ENCODE results near the gene HDAC7. TPM values are rescaled to one million over a fixed set of nuclear protein-coding genes. Genes with fewer than 3 reads are reported as not detected.
"Not testable (repeated sequence)": the region's sequence is repeated elsewhere in the genome, so short reads cannot be mapped to it uniquely, and the experiment has no call there.

The HDAC7 gene
- total RNA-seq, 2 experiments from 2014 or later = 180 to 207 TPM

DNA sequence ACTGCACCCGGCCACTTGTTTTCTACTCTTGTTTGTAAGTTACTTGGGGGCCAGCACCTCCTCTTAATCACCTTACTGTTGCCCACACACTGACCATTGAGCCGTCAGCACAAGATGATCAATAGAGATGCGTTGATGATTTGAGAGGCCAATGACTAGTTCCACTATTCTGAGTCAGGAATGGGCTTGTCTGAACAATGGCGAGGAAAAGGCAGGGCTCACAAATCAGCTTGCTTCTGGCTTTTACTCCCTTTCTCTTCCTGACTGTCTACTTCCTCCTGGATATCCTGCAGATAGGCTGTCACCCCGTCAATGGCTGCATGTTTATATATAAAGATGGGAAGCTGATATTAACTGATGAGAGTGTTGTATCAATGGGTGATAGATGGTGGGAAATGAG, 29.1 kb upstream of the HDAC7 start:
- Mint-ChIP-seq H3K9me3 (ENCODE audit: insufficient read depth) (no peaks in the 10 kb centered on the region), H3K36me3 (ENCODE audit: low read depth) (peaks cover 16% of the 10 kb centered on the region)

GRCh38 chr12:47846294-47846996, 26.7 kb upstream of the HDAC7 start:
- Mint-ChIP-seq H3K36me3 (ENCODE audit: low read depth) (peaks cover 18% of the 10 kb centered on the region), H3K27ac (no peak overlapping the region), H3K27me3 (ENCODE audit: low read depth) (no peaks in the 10 kb centered on the region), H3K4me1 (ENCODE audit: low read depth) (no peaks in the 10 kb centered on the region), H3K9me3 (ENCODE audit: insufficient read depth) (no peaks in the 10 kb centered on the region), H3K4me3 (no peak overlapping the region)
- ChIA-PET POLR2A (no interaction called here), CTCF (interaction anchor here (1.0 to 4.5 kb wide), 4 partner anchors 9 to 103 kb away, joined by 3 to 27 read pairs (median 8); no protein-coding TSS in a partner anchor)
- no peak for ATAC-seq
- DNase-seq = no peak

More for the DNA sequence above, 29.1 kb upstream of the HDAC7 start:
- ATAC-seq (no peak), DNase-seq (no peak)
- no peak overlapping the region for H3K27ac Mint-ChIP-seq
- no peaks in the 10 kb centered on the region for H3K27me3 Mint-ChIP-seq (ENCODE audit: low read depth)
- H3K4me3 Mint-ChIP-seq = no peak overlapping the region
- no peaks in the 10 kb centered on the region for H3K4me1 Mint-ChIP-seq (ENCODE audit: low read depth)
- ChIA-PET CTCF (interaction anchor here (0.9 to 4.5 kb wide), 6 partner anchors 12 to 178 kb away, joined by 3 to 27 read pairs (median 4); no protein-coding TSS in a partner anchor), POLR2A (no interaction called here)

DNA sequence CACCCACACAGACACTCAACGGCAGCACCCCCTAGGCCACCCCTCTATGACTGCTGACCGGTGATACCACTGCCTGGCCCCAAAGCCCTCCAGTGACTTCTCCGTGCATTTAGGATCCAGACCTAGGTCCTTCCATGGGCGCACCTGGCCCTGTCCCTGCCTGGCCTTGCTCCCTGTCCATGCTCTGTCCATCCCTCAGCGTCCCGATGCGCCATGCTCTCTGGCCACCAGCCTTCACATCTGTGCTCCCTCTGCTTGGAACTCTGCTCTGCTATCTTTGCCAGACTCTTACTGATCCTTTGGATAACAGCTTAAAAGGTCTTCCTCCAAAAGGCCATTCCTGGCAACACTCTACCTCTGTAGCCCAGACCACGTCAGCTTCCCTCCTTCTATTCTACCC, 25.4 kb upstream of the HDAC7 start:
- Mint-ChIP-seq H3K4me3 (no peak overlapping the region), H3K4me1 (ENCODE audit: low read depth) (peaks cover 3% of the 10 kb centered on the region)
- DNase-seq = no peak

GRCh38 chr12:47844264-47845019, 24.7 kb upstream of the HDAC7 start:
- no peak for DNase-seq
- Mint-ChIP-seq H3K27ac (no peak overlapping the region), H3K27me3 (ENCODE audit: low read depth) (no peaks in the 10 kb centered on the region), H3K36me3 (ENCODE audit: low read depth) (peaks cover 13% of the 10 kb centered on the region), H3K9me3 (ENCODE audit: insufficient read depth) (no peaks in the 10 kb centered on the region), H3K4me1 (ENCODE audit: low read depth) (peaks cover 3% of the 10 kb centered on the region), H3K4me3 (no peak overlapping the region)
- ChIA-PET CTCF (interaction anchor here (15.6 to 21.0 kb wide), 2 partner anchors 35 to 102 kb away, joined by 360 to 1049 read pairs; partner anchors contain the start of gene HDAC7), POLR2A (no interaction called here)
- ATAC-seq = no peak

More for the DNA sequence above, 25.4 kb upstream of the HDAC7 start:
- no peak for ATAC-seq
- Mint-ChIP-seq H3K27ac (no peak overlapping the region), H3K27me3 (ENCODE audit: low read depth) (no peaks in the 10 kb centered on the region), H3K36me3 (ENCODE audit: low read depth) (peaks cover 14% of the 10 kb centered on the region), H3K9me3 (ENCODE audit: insufficient read depth) (no peaks in the 10 kb centered on the region)
- ChIA-PET CTCF (interaction anchor here (1.0 kb wide), 1 partner anchor 48 kb away, joined by 3 read pairs; no protein-coding TSS in a partner anchor), POLR2A (no interaction called here)

DNA sequence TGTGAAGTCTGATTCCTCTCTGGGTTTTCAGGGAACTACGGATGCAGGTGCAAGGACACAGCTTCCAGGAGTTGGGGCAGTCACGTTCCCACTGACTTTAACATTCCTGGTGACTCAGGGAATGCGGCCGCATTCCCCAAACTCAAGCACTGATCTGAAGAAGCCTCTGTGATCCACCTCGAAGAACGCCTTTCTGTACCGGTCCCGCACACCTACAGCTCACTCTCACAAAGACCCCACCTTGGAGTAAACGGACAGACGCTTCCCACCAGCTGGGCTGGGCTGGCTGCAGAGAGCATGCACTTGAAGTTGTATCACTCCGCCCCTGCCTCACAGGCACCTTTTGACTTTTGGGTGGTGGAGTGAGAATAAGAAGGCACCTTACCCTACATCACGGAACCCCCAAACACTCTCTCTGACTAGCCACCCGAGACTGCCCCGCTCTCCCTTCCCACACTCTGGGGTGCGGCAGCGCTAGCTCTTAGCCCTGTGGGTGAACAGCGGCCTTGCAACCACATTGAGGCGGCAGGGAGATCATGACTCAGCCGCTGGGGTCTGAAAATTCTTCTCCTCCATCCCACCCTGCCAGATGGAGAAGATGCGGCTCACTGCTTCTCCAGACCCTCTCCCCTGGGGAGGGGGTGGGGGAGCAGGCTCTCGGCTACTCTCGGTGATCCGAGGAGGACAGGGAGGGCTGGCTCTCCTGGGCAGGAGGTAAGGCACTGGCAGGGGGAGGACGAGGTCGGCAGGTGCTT, 23.7 kb upstream of the HDAC7 start:
- no peak for ATAC-seq
- Mint-ChIP-seq H3K27me3 (ENCODE audit: low read depth) (peaks cover 2% of the 10 kb centered on the region), H3K36me3 (ENCODE audit: low read depth) (peaks cover 8% of the 10 kb centered on the region), H3K9me3 (ENCODE audit: insufficient read depth) (no peaks in the 10 kb centered on the region), H3K4me3 (no peak overlapping the region), H3K27ac (no peak overlapping the region), H3K4me1 (ENCODE audit: low read depth) (peaks cover 3% of the 10 kb centered on the region)
- no peak for DNase-seq
- CTCF ChIA-PET = interaction anchor here (0.9 to 21.0 kb wide), 4 partner anchors 11 to 101 kb away, joined by 3 to 1049 read pairs (median 182); partner anchors contain the start of gene HDAC7
- POLR2A ChIA-PET = interaction anchor here (1.1 kb wide), 1 partner anchor 54 kb away, joined by 3 read pairs; no protein-coding TSS in a partner anchor

DNA sequence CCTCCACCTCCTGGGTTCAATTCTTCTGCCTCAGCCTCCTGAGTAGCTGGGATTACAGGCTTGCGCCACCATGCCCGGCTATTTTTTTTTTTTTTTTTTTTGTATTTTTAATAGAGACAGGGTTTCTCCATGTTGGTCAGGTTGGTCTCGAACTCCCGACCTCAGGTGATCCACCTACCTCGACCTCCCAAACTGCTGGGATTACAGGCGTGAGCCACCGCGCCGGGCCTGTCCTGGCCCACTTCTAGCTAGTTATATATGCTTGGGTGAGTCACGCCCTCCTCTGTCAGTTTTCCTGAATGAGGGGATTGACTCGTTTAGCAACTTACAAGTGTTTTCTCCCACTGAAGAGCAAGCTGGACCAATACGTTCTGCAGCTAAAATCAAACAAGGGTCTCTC, 22.8 kb upstream of the HDAC7 start:
- ChIA-PET CTCF (interaction anchor here (1.1 to 21.0 kb wide), 4 partner anchors 10 to 101 kb away, joined by 3 to 1049 read pairs (median 184); partner anchors contain the start of gene HDAC7), POLR2A (interaction anchor here (1.1 to 16.4 kb wide), 2 partner anchors 29 to 53 kb away, joined by 3 to 642 read pairs; partner anchors contain the start of gene HDAC7)
- H3K9me3 Mint-ChIP-seq (ENCODE audit: insufficient read depth); H3K36me3 Mint-ChIP-seq (ENCODE audit: low read depth); ATAC-seq; DNase-seq; H3K27ac Mint-ChIP-seq; H3K4me3 Mint-ChIP-seq; H3K27me3 Mint-ChIP-seq (ENCODE audit: low read depth): not testable (repeated sequence)
- peaks cover 11% of the 10 kb centered on the region for H3K4me1 Mint-ChIP-seq (ENCODE audit: low read depth)

GRCh38 chr12:47841910-47842309, 22.2 kb upstream of the HDAC7 start:
- no peak overlapping the region for H3K4me3 Mint-ChIP-seq
- peaks cover 17% of the 10 kb centered on the region for H3K4me1 Mint-ChIP-seq (ENCODE audit: low read depth)
- H3K27ac Mint-ChIP-seq = no peak overlapping the region
- CTCF ChIA-PET = interaction anchor here (1.0 to 21.0 kb wide), 8 partner anchors 9 to 125 kb away, joined by 3 to 1049 read pairs (median 66); partner anchors contain the start of genes HDAC7, SLC48A1 and VDR
- H3K27me3 Mint-ChIP-seq (ENCODE audit: low read depth) = peaks cover 2% of the 10 kb centered on the region
- DNase-seq (no peak), ATAC-seq (no peak)
- H3K36me3 Mint-ChIP-seq (ENCODE audit: low read depth) = peaks cover 8% of the 10 kb centered on the region
- POLR2A ChIA-PET = interaction anchor here (1.1 to 16.4 kb wide), 2 partner anchors 29 to 52 kb away, joined by 3 to 642 read pairs; partner anchors contain the start of gene HDAC7
- H3K9me3 Mint-ChIP-seq (ENCODE audit: insufficient read depth) = no peaks in the 10 kb centered on the region

DNA sequence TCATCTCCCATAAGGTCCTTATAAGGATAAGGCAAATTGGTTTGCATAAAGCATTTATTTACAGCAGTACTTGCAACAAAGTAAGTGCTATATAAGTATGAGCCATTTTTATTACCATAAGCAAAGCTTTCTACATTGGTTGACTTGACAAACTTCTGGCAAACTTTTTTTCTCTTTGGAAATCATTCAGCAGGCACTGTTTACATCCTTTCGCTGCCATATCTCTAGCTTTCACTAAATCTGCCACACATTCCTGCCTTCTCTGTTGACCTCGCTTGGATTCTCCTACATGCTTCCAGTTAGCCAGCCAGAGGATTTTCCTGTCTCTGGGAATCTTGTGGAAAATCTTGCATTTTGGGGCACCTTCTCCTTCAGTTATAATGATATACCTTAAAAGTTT, 21.8 kb upstream of the HDAC7 start:
- DNase-seq (no peak), ATAC-seq (no peak)
- Mint-ChIP-seq H3K27ac (no peak overlapping the region), H3K4me3 (no peak overlapping the region), H3K27me3 (ENCODE audit: low read depth) (peaks cover 2% of the 10 kb centered on the region), H3K4me1 (ENCODE audit: low read depth) (peaks cover 21% of the 10 kb centered on the region), H3K9me3 (ENCODE audit: insufficient read depth) (no peaks in the 10 kb centered on the region), H3K36me3 (ENCODE audit: low read depth) (peaks cover 8% of the 10 kb centered on the region)
- ChIA-PET CTCF (interaction anchor here (1.0 to 21.0 kb wide), 9 partner anchors 32 to 125 kb away, joined by 3 to 1049 read pairs (median 11); partner anchors contain the start of genes HDAC7, SLC48A1 and VDR), POLR2A (interaction anchor here (0.7 to 16.4 kb wide), 2 partner anchors 8 to 28 kb away, joined by 4 to 642 read pairs; partner anchors contain the start of gene HDAC7)

DNA sequence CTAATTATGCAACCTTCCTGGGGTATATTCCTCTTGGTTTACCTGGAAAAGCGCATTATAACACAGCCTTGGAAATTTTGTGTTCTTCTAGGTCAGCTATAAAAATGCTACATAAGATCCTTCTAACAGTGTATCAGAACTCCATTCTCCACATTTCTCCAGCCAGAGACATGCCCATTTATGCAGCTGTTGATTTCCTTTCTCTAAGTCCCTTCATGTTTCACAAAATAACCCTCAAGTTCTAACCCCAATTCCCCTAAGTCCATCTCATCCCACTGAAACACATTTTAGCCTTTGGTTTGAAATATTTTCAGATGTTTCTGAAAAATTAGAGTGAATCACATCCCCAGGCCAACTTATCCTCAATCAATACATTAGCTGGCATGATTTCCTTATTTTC, 20.9 kb upstream of the HDAC7 start:
- Mint-ChIP-seq H3K9me3 (ENCODE audit: insufficient read depth) (no peaks in the 10 kb centered on the region), H3K4me1 (ENCODE audit: low read depth) (peaks cover 30% of the 10 kb centered on the region), H3K36me3 (ENCODE audit: low read depth) (peaks cover 6% of the 10 kb centered on the region), H3K27ac (no peak overlapping the region), H3K4me3 (no peak overlapping the region), H3K27me3 (ENCODE audit: low read depth) (peaks cover 2% of the 10 kb centered on the region)
- ChIA-PET POLR2A (interaction anchor here (0.9 to 16.4 kb wide), 2 partner anchors 27 to 46 kb away, joined by 3 to 642 read pairs; partner anchors contain the start of gene HDAC7), CTCF (interaction anchor here (0.8 to 21.0 kb wide), 12 partner anchors 31 to 349 kb away, joined by 3 to 1049 read pairs (median 10); partner anchors contain the start of genes HDAC7, SLC48A1 and VDR)
- DNase-seq = no peak
- no peak for ATAC-seq

GRCh38 chr12:47839214-47839876, 19.6 kb upstream of the HDAC7 start:
- POLR2A ChIA-PET = interaction anchor here (0.6 to 16.4 kb wide), 7 partner anchors 11 to 359 kb away, joined by 3 to 642 read pairs (median 6); partner anchors contain the start of gene HDAC7
- Mint-ChIP-seq H3K9me3 (ENCODE audit: insufficient read depth) (no peaks in the 10 kb centered on the region), H3K4me1 (ENCODE audit: low read depth) (peaks cover 43% of the 10 kb centered on the region), H3K27me3 (ENCODE audit: low read depth) (peaks cover 2% of the 10 kb centered on the region), H3K4me3 (no peak overlapping the region), H3K36me3 (ENCODE audit: low read depth) (peaks cover 4% of the 10 kb centered on the region), H3K27ac (no peak overlapping the region)
- no peak for ATAC-seq
- no peak for DNase-seq
- CTCF ChIA-PET = interaction anchor here (0.8 to 21.0 kb wide), 34 partner anchors 9 to 203 kb away, joined by 3 to 1049 read pairs (median 8); partner anchors contain the start of genes ENDOU, HDAC7, SLC48A1 and TMEM106C

Measured in activated CD8-positive, alpha-beta T cell treated with anti-CD3 and anti-CD28 coated beads, Interleukin-2, amount 10 ng/mL, durations not matched to agents 7 days and 5 days (primary cell).